Mucosa of descending colon (tissue), 3 donors: Measurements from ENCODE around the gene ELMO1. TPM values are rescaled to one million over a fixed set of nuclear protein-coding genes. Genes with fewer than 3 reads are reported as not detected.

Source experiments
- ATAC-seq: fragments of 200-7000 bp; cut with Tn5 transposase; one replicate; pipeline ENCODE4 v1.9.1; 2020; ENCODE audit warnings: mild to moderate bottlenecking, moderate library complexity
- DNase-seq, 3 donors: peaks; one replicate each; pipeline ENCODE4 v3.0.0-alpha.2; 2020
- H3K36me3 ChIP-seq: fragments of 200-600 bp; one replicate; pipeline ENCODE4 v1.8.0; 2021; ENCODE audit warnings: low read depth, mild to moderate bottlenecking
- H3K4me1 ChIP-seq: fragments of 200-600 bp; one replicate; pipeline ENCODE4 v1.8.0; 2021; ENCODE audit warnings: low read depth, mild to moderate bottlenecking
- H3K4me3 ChIP-seq: fragments of 200-600 bp; one replicate; pipeline ENCODE4 v1.8.0; 2021; ENCODE audit warnings: mild to moderate bottlenecking
- H3K9me3 ChIP-seq: fragments of 200-600 bp; one replicate; pipeline ENCODE4 v1.8.0; 2021; ENCODE audit warnings: mild to moderate bottlenecking
- CTCF ChIP-seq: fragments of 200-600 bp; IDR thresholded peaks from one replicate; pipeline ENCODE4 v1.8.0; 2022; ENCODE audit warnings: antibody characterized with exemption, mild to moderate bottlenecking
- intact Hi-C, 2 donors: fragments of 100-400 bp; cut with DNase I in 1 of 2; cut with micrococcal nuclease in 1 of 2; formaldehyde crosslinking; loops; one replicate each; pipeline versions ENCODE4 v1.11.0 to v1.11.1; 2022; cut with DNase I, micrococcal nuclease
- long read RNA-seq, 2 donors: library from polyadenylated mRNA; unstranded; transcript quantifications; one replicate each; pipeline ENCODE4 v2.0.0, GENCODE V29; 2019 to 2021
- total RNA-seq, 3 donors: library from RNA; stranded (reverse); fragmentation: NEBNext Ultra II Directional in 2 of 3; extraction: Animal tissue kit (Norgen Biotek cat#: 25700) in 2 of 3; gene quantifications; one replicate each; pipeline versions ENCODE4 v1.2.1 to v1.2.4, GENCODE V29; 2021 to 2023
- donor health status: DM: no; HTN: no; CAD: no; lungs with moderate emphysema.
- donor health status: DM: no; HTN: no; CAD: no.
- donor health status: DM: no; HTN: yes; CAD: no.

ELMO1 gene
- 10 to 100 TPM in 2 of 3 donors, 1 to 10 TPM in 1; 9.7 to 27.2 (median 18.2) TPM for total RNA-seq
- long read RNA-seq, donor 1, full-length matches to known transcripts, result 5 of 11 reads
- long read RNA-seq, donor 1, partial matches to known transcripts, result 4 of 11 reads
- long read RNA-seq, donor 1, other reads (novel, unspliced or antisense), result 2 of 11 reads
- long read RNA-seq, donor 2, full-length matches to known transcripts, result 1 of 2 reads
- long read RNA-seq, donor 2, partial matches to known transcripts, result 0 of 2 reads
- long read RNA-seq, donor 2, other reads (novel, unspliced or antisense), result 1 of 2 reads

DNA sequence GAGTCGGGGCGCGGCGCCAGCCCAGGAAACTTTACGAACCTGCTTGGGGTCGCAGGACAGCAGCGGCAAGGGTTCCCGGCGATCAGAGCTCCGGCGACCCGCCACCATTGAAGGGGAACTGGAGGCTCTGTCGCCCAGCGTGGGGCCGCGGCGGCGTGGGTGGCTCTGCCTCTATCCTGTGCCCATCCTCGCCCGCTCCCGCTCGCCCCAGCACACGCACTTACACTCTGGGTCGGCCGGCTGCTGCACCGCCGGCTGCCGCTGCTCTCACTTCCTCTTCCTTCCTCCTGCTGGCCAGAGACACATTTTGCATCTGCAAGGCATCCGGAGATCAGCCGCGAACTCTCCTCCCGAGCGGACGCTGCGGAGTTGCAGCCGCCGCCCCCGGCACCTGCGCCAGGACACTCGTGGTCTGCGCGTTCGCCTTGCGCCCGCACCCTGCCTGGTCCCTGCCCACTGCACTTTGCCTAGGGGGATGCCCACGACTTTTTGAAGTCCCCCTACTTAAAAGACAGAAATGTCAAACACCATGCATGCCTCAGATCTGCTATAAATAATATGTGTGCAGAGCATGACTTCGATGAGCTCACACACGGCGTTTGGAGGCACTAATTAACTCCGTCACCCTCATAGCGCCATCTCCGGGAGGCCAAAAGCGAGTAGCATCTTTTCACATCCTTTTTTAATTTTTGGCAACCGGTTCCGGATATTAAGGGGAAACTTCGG, at the start of gene ELMO1:
Gene ELMO1 (minus strand): TSS at position 229 of the 726 bp plus-strand sequence. CDS start 106,174 bp downstream, outside the sequence.
- intact Hi-C loops, result no loop called here

GRCh38 chr7:37497576-37497975, 48.9 kb upstream of the ELMO1 start:
- DNase-seq (no peak), ATAC-seq (no peak)
- Histone ChIP-seq H3K36me3 (no peaks in the 10 kb centered on the region), H3K4me1 (no peaks in the 10 kb centered on the region), H3K9me3 (no peaks in the 10 kb centered on the region), H3K4me3 (no peak overlapping the region)
- no peak for TF ChIP-seq CTCF
- intact Hi-C loops, result no loop called here

More for the DNA sequence above, at the start of gene ELMO1:
- TF ChIP-seq CTCF, result no peak
- H3K9me3 ChIP-seq, result no peaks in the 10 kb centered on the region
- no peaks in the 10 kb centered on the region for H3K36me3 ChIP-seq
- H3K4me3 ChIP-seq, result peak within 1 kb of the TSS; percentile 26
- DNase-seq (peak; percentile 72 to 88 (median 80)), ATAC-seq (peak; percentile 85)
- H3K4me1 ChIP-seq, result peaks cover 3% of the 10 kb centered on the region

GRCh38 chr7:37495574-37496184, 47.0 kb upstream of the ELMO1 start:
- no peak overlapping the region for H3K4me3 ChIP-seq
- ATAC-seq (no peak), DNase-seq (peak in 1 of 3 donors; percentile 29)
- no peaks in the 10 kb centered on the region for H3K4me1 ChIP-seq
- no peaks in the 10 kb centered on the region for H3K36me3 ChIP-seq
- no peaks in the 10 kb centered on the region for H3K9me3 ChIP-seq
- intact Hi-C loops, result no loop called here
- TF ChIP-seq CTCF, result peak; percentile 39

DNA sequence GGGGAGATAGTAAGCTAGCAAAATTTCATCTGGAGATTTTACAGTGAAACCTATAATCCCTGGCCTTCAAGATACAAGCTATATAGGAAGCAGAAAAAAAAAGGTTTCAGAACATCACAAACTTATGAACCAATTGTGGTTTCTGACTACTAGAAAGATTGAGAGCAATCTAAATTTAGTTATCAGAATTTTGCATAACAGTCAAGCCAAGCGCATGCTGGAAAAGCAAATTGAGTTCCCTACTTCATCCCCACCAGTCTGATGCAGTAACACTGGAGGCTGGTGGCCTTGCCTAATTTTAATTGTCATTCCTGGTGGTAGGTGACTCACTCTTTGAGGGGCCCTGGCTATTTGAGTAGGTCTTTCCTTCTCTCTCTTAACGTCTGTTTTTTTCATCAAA, 46.3 kb upstream of the ELMO1 start:
- ATAC-seq (no peak), DNase-seq (no peak)
- Histone ChIP-seq H3K36me3 (no peaks in the 10 kb centered on the region), H3K4me1 (no peaks in the 10 kb centered on the region), H3K9me3 (no peaks in the 10 kb centered on the region), H3K4me3 (no peak overlapping the region)
- TF ChIP-seq CTCF, result no peak
- intact Hi-C loops, result no loop called here

GRCh38 chr7:37493810-37494209, 45.1 kb upstream of the ELMO1 start:
- no peak for ATAC-seq
- no peak for TF ChIP-seq CTCF
- intact Hi-C loops, result no loop called here

More at GRCh38 chr7:37493810-37494209, 45.1 kb upstream of the ELMO1 start:
- DNase-seq, result no peak
- Histone ChIP-seq H3K4me1 (no peaks in the 10 kb centered on the region), H3K4me3 (no peak overlapping the region), H3K9me3 (no peaks in the 10 kb centered on the region), H3K36me3 (no peaks in the 10 kb centered on the region)
